ENCODE measurements around the gene POLR1B. TPM values are rescaled to one million over a fixed set of nuclear protein-coding genes. Genes with fewer than 3 reads are reported as not detected.
"Not testable (repeated sequence)": the region's sequence is repeated elsewhere in the genome, so short reads cannot be mapped to it uniquely, and the experiment has no call there.

Gene POLR1B
- total and polyA plus RNA-seq, 2 donors = 8.2 to 13.0 TPM

DNA sequence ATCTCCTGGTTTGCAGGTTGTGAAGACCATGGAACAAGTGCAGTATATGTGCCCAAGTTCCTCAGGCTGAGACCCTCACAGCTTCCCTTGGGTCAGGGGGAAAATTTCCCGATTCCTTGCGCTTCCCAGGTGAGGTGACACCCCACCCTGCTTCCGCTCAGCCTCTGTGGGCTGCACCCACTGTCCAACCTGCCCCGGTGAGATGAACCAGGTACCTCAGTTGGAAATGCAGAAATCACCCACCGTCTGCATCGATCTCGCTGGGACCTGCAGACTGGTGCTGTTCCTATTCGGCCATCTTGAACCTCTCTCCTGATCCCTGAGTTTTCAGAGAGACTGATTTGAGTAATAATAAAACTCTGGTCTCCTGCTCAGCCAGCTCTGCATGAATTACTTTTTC lies 72.8 kb downstream of the POLR1B start:
- Histone ChIP-seq H3K4me1 (ENCODE audit: control insufficient read depth in 2 of 2, insufficient read depth in 2 of 2, low read length in 2 of 2) (peaks cover 0 to 2% of the 10 kb centered on the region in 2 donors), H3K36me3 (ENCODE audit: control insufficient read depth in 2 of 2, insufficient read depth in 2 of 2, low read length in 1 of 2) (no peaks in the 10 kb centered on the region), H3K27ac (ENCODE audit: low read depth in 1 of 2, low read length in 1 of 2) (no peak overlapping the region), H3K9me3 (ENCODE audit: control insufficient read depth in 2 of 2, insufficient read depth in 1 of 2, low read length in 1 of 2) (no peaks in the 10 kb centered on the region), H3K27me3 (ENCODE audit: control insufficient read depth in 2 of 2, insufficient read depth in 1 of 2, low read length in 1 of 2) (no peaks in the 10 kb centered on the region), H3K4me3 (ENCODE audit: low read length in 2 of 2) (no peak overlapping the region)
- DNase-seq (ENCODE audit: low read depth in 6 of 9, low spot score in 9 of 9) = no peak
- 98% methylated on average over 8 of the region's 8 CpGs for WGBS

DNA sequence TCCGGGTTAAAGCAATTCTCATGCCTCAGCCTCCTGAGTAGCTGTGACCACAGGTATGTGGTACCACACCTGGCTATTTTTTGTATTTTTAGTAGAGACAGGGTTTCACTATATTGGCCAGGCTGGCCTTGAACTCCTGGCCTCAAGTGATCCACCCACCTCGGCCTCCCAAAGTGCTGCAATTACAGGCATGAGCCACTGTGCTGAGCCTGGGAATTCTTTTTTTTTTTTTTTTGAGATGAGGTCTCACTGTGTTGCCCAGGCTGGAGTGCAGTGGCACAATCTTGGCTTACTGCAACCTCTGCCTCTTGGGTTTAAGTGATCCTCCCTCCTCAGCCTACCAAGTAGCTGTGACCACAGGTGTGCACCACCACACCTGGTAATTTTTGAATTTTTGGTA lies 73.5 kb downstream of the POLR1B start:
- H3K27me3 ChIP-seq (ENCODE audit: control insufficient read depth in 2 of 2, insufficient read depth in 1 of 2, low read length in 1 of 2); H3K36me3 ChIP-seq (ENCODE audit: control insufficient read depth in 2 of 2, insufficient read depth in 2 of 2, low read length in 1 of 2); H3K9me3 ChIP-seq (ENCODE audit: control insufficient read depth in 2 of 2, insufficient read depth in 1 of 2, low read length in 1 of 2); DNase-seq (ENCODE audit: low read depth in 6 of 9, low spot score in 9 of 9); H3K27ac ChIP-seq (ENCODE audit: low read depth in 1 of 2, low read length in 1 of 2); H3K4me1 ChIP-seq (ENCODE audit: control insufficient read depth in 2 of 2, insufficient read depth in 2 of 2, low read length in 2 of 2); H3K4me3 ChIP-seq (ENCODE audit: low read length in 2 of 2): not testable (repeated sequence)
- 95% methylated on average over 2 of the region's 2 CpGs for WGBS

DNA sequence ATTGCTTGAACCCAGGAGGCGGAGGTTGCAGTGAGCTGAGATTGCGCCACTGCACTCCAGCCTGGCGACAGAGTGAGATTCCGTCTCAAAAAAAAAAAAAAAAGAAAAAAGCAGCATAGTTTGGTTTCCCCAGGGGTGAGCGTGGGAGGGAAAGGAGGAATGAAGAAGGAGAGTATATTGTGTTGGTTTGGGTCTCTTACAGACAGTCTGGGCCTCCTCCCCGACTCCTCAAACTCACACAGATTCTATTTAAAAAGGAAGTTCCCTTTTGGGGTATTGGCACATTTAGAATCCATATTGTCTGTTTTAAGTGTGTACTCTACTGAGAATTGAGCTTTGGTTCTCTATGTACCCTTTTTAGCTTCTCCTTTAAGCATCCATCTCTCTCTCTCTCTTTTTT lies 76.1 kb downstream of the POLR1B start:
- WGBS = 95% methylated on average over 6 of the region's 6 CpGs
- H3K27ac ChIP-seq (ENCODE audit: low read depth in 1 of 2, low read length in 1 of 2) = no peak overlapping the region
- no peaks in the 10 kb centered on the region for H3K9me3 ChIP-seq (ENCODE audit: control insufficient read depth in 2 of 2, insufficient read depth in 1 of 2, low read length in 1 of 2)
- no peak overlapping the region for H3K4me3 ChIP-seq (ENCODE audit: low read length in 2 of 2)
- H3K36me3 ChIP-seq (ENCODE audit: control insufficient read depth in 2 of 2, insufficient read depth in 2 of 2, low read length in 1 of 2) = no peaks in the 10 kb centered on the region
- no peak for DNase-seq (ENCODE audit: low read depth in 6 of 9, low spot score in 9 of 9)
- H3K4me1 ChIP-seq (ENCODE audit: control insufficient read depth in 2 of 2, insufficient read depth in 2 of 2, low read length in 2 of 2) = peaks cover 0 to 2% of the 10 kb centered on the region in 2 donors
- H3K27me3 ChIP-seq (ENCODE audit: control insufficient read depth in 2 of 2, insufficient read depth in 1 of 2, low read length in 1 of 2) = no peaks in the 10 kb centered on the region

DNA sequence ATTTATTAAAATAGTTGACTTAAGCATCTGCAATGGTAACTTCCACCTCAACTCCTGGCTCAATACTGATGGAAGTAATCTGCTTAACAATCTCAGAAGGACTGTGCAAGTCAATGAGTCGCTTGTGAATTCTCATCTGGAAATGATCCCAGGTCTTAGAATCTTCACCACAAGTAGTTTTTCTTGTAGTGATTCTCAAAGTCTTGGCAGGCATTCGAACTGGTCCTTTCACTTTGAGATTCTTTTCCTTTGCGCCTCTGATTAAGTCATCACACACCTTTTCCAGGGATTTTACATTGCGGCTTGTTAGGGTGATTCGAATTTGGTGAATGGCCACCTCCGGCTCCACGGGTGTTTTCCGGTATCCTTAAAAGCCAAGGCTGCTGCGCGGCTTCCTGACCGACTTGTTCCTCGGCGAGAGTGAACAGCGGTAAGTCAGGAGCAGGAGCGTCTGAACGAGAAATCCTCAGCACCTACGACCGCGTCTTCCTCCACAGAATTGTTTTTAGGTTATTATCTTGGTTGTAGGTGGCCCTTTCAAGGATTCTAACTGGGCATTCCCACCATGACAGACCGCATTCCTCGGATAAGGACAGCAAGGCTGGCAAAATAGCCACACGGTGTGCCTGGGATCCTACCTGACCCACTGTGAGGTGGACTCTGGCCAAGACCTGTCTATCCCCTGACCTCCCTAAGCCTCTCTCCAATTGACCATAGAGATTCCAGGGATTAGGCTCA lies 79.7 kb downstream of the POLR1B start:
- no peak overlapping the region for H3K4me3 ChIP-seq (ENCODE audit: low read length in 2 of 2)
- H3K9me3 ChIP-seq (ENCODE audit: control insufficient read depth in 2 of 2, insufficient read depth in 1 of 2, low read length in 1 of 2) = no peaks in the 10 kb centered on the region
- H3K4me1 ChIP-seq (ENCODE audit: control insufficient read depth in 2 of 2, insufficient read depth in 2 of 2, low read length in 2 of 2) = peaks cover 3 to 14% of the 10 kb centered on the region in 2 donors
- H3K27me3 ChIP-seq (ENCODE audit: control insufficient read depth in 2 of 2, insufficient read depth in 1 of 2, low read length in 1 of 2) = no peaks in the 10 kb centered on the region
- H3K36me3 ChIP-seq (ENCODE audit: control insufficient read depth in 2 of 2, insufficient read depth in 2 of 2, low read length in 1 of 2) = no peaks in the 10 kb centered on the region
- no peak overlapping the region for H3K27ac ChIP-seq (ENCODE audit: low read depth in 1 of 2, low read length in 1 of 2)
- 97% methylated on average over 22 of the region's 22 CpGs for WGBS
- DNase-seq (ENCODE audit: low read depth in 6 of 9, low spot score in 9 of 9) = no peak

DNA sequence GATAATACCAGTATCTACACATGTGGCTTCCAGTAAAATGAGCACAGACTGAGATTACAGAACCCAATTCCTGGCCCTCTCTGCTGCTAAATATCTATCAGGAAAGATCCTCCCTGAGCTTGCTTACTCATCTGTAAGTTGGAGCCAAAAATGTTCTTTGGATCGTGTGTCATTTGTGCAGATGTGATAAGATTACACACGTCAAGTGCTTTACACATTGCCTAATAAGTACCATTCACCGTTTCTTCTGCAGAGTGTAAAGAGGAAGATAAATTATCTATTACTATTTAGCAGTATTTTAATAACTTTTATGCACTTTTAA lies 80.2 kb downstream of the POLR1B start:
- H3K4me1 ChIP-seq (ENCODE audit: control insufficient read depth in 2 of 2, insufficient read depth in 2 of 2, low read length in 2 of 2) = peaks cover 8 to 19% of the 10 kb centered on the region in 2 donors
- no peak overlapping the region for H3K4me3 ChIP-seq (ENCODE audit: low read length in 2 of 2)
- no peak overlapping the region for H3K27ac ChIP-seq (ENCODE audit: low read depth in 1 of 2, low read length in 1 of 2)
- WGBS = 87% methylated on average over 3 of the region's 3 CpGs
- H3K36me3 ChIP-seq (ENCODE audit: control insufficient read depth in 2 of 2, insufficient read depth in 2 of 2, low read length in 1 of 2) = no peaks in the 10 kb centered on the region
- no peaks in the 10 kb centered on the region for H3K9me3 ChIP-seq (ENCODE audit: control insufficient read depth in 2 of 2, insufficient read depth in 1 of 2, low read length in 1 of 2)
- DNase-seq (ENCODE audit: low read depth in 6 of 9, low spot score in 9 of 9) = no peak
- no peaks in the 10 kb centered on the region for H3K27me3 ChIP-seq (ENCODE audit: control insufficient read depth in 2 of 2, insufficient read depth in 1 of 2, low read length in 1 of 2)

DNA sequence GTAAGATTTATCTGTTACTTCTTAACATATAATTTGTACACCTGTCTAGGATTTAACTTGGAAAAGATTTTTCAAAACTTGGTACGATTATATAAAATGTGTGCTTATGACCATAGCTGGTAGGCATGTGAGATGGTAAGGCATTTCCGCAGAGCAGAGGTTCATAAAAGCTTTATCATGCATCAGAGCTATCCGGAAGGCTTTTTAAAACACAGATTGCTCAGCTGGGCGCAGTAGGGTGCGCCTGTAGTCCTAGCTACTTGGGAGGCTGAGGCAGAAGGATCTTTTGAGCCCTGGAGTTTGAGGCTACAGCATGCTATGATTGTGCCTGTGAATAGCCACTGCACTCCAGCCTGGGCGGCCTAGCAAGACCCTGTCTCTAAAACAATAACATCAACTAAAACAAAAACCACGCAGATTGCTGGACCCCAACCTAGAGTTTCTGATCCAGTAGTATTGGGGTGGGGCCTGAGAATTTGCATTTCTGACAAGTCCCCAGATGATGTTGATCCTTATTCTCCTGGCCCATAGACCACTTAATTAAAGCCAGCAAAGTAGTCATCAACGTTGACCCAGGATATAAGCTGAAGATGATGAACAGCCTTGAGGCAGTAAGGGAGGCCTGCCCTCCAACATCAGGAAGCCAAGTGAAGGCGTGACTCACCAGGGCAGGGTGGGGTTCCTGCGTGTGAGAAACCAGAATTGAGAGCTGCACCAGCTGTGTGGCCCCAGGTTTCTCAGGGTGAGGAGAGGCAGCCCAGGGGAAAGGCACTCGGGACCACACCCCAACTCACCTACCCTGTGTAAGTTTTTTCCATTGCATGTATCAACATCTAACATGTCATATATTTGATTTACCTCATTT lies 81.9 kb downstream of the POLR1B start:
- H3K4me1 ChIP-seq (ENCODE audit: control insufficient read depth in 2 of 2, insufficient read depth in 2 of 2, low read length in 2 of 2) = peaks cover 11 to 25% of the 10 kb centered on the region in 2 donors
- 77% methylated on average over 11 of the region's 11 CpGs for WGBS
- no peak overlapping the region for H3K27ac ChIP-seq (ENCODE audit: low read depth in 1 of 2, low read length in 1 of 2)
- H3K9me3 ChIP-seq (ENCODE audit: control insufficient read depth in 2 of 2, insufficient read depth in 1 of 2, low read length in 1 of 2) = no peaks in the 10 kb centered on the region
- no peak overlapping the region for H3K4me3 ChIP-seq (ENCODE audit: low read length in 2 of 2)
- peak in 2 of 9 donors; percentile 30 to 54 for DNase-seq (ENCODE audit: low read depth in 6 of 9, low spot score in 9 of 9)
- no peaks in the 10 kb centered on the region for H3K36me3 ChIP-seq (ENCODE audit: control insufficient read depth in 2 of 2, insufficient read depth in 2 of 2, low read length in 1 of 2)
- H3K27me3 ChIP-seq (ENCODE audit: control insufficient read depth in 2 of 2, insufficient read depth in 1 of 2, low read length in 1 of 2) = no peaks in the 10 kb centered on the region

DNA sequence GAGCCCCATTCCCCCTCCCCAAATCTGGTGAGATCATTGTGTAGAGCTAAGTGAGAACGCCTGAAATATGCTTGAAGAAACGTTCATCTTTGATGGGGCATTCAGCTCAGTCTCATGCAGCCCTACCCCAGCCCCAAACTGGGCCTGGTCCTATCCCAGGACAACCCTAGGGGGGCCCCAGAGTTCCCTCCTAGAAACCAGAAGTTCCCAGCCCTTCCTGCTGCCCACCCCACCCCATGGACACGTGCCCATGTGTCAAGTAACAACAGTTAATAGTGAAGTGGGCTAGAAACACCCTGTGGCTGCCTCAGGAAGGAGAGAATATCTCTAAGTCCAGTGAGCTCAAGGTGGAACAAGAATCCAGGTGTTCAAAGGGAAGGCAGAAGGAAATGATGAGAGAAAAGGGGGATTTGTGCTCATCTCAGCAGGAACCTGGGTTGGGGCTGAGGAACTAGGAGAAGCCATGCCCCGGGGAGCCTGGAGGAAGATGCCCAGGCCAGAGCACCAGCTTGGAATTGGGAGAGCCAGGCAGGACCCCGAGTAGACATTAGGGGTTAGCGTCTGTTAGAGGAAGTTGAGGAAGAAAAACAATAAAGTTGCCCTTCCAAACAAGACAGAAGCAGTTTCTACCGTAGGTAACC lies 83.3 kb downstream of the POLR1B start:
- 84% methylated on average over 7 of the region's 7 CpGs for WGBS
- Histone ChIP-seq H3K4me3 (ENCODE audit: low read length in 2 of 2) (no peak overlapping the region), H3K4me1 (ENCODE audit: control insufficient read depth in 2 of 2, insufficient read depth in 2 of 2, low read length in 2 of 2) (peaks cover 11 to 36% of the 10 kb centered on the region in 2 donors), H3K36me3 (ENCODE audit: control insufficient read depth in 2 of 2, insufficient read depth in 2 of 2, low read length in 1 of 2) (no peaks in the 10 kb centered on the region), H3K27ac (ENCODE audit: low read depth in 1 of 2, low read length in 1 of 2) (no peak overlapping the region), H3K27me3 (ENCODE audit: control insufficient read depth in 2 of 2, insufficient read depth in 1 of 2, low read length in 1 of 2) (no peaks in the 10 kb centered on the region), H3K9me3 (ENCODE audit: control insufficient read depth in 2 of 2, insufficient read depth in 1 of 2, low read length in 1 of 2) (no peaks in the 10 kb centered on the region)
- DNase-seq (ENCODE audit: low read depth in 6 of 9, low spot score in 9 of 9) = no peak

DNA sequence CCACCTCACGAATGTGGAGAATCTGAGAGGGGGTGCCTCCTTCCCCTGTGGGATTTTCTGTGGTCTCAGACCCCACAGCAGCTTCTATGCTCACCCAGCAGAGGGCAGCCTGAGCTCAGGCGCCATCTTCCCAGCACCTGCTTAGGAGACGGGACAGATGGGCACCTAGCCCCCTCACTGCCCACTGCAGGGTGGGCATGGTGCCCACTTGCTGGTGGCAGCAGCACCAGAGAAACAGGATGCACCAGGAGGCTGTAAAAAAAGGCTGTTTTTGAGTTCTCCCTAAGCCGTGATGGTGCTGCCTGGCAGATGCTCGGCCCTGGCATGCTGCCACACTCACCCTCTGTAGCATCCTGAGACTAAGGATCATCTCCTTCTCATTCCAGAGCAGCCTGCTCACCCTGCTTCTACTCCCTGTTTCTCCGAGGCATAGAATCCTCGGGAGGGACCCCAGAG lies 84.4 kb downstream of the POLR1B start:
- H3K4me3 ChIP-seq (ENCODE audit: low read length in 2 of 2) = peak overlapping the region in 1 of 2 donors; percentile 47

More for the DNA sequence above, 84.4 kb downstream of the POLR1B start:
- H3K27me3 ChIP-seq (ENCODE audit: control insufficient read depth in 2 of 2, insufficient read depth in 1 of 2, low read length in 1 of 2) = no peaks in the 10 kb centered on the region
- H3K9me3 ChIP-seq (ENCODE audit: control insufficient read depth in 2 of 2, insufficient read depth in 1 of 2, low read length in 1 of 2) = no peaks in the 10 kb centered on the region
- H3K36me3 ChIP-seq (ENCODE audit: control insufficient read depth in 2 of 2, insufficient read depth in 2 of 2, low read length in 1 of 2) = no peaks in the 10 kb centered on the region
- DNase-seq (ENCODE audit: low read depth in 6 of 9, low spot score in 9 of 9) = peak in 6 of 9 donors; percentile 38 to 80 (median 52)
- peak overlapping the region; percentile 62 to 73 for H3K27ac ChIP-seq (ENCODE audit: low read depth in 1 of 2, low read length in 1 of 2)
- H3K4me1 ChIP-seq (ENCODE audit: control insufficient read depth in 2 of 2, insufficient read depth in 2 of 2, low read length in 2 of 2) = peaks cover 19 to 44% of the 10 kb centered on the region in 2 donors
- WGBS = 6% methylated on average over 7 of the region's 7 CpGs
